Hematopoietic multipotent progenitor cell (in vitro differentiated cells): ENCODE results near the gene CEACAM3. TPM values are rescaled to one million over a fixed set of nuclear protein-coding genes. Genes with fewer than 3 reads are reported as not detected.

Experiments
- DNase-seq, 3 donors: peaks; one replicate each; pipeline ENCODE4 v3.0.0-alpha.2; 2011 to 2015; ENCODE audit warnings: low read depth in 2 of 3, low spot score in 2 of 3
- total RNA-seq: library from RNA; depleted of rRNA; stranded (reverse); fragments of >200 nt; gene quantifications from one replicate; pipeline ENCODE4 v1.2.3, GENCODE V29; 2012

CEACAM3 gene
- total RNA-seq, 1 donor, result 0.27 TPM

- peak; percentile 23 to 74 (median 70) for DNase-seq
Measured at GRCh38 chr19:41792513-41793413, 3.6 kb upstream of the CEACAM3 start.

GRCh38 chr19:41793414-41793727 is 3.0 kb upstream of the CEACAM3 start:
- no peak for DNase-seq

- peak; percentile 23 to 70 (median 39) for DNase-seq
Measured at GRCh38 chr19:41795031-41795461, 1.3 kb upstream of the CEACAM3 start.

GRCh38 chr19:41796901-41797300 is 514 bp downstream of the CEACAM3 start:
- DNase-seq, result no peak

- no peak for DNase-seq
Measured at GRCh38 chr19:41799444-41800000, 3.1 kb downstream of the CEACAM3 start.

- no peak for DNase-seq
Measured at GRCh38 chr19:41801031-41801430, 4.6 kb downstream of the CEACAM3 start.

GRCh38 chr19:41801792-41802211 is 5.4 kb downstream of the CEACAM3 start:
- DNase-seq, result peak in 2 of 3 donors; percentile 45 to 75

- DNase-seq, result peak in 1 of 3 donors; percentile 73
Measured at GRCh38 chr19:41802770-41803169, 6.4 kb downstream of the CEACAM3 start.

GRCh38 chr19:41804336-41804735 is 7.9 kb downstream of the CEACAM3 start:
- no peak for DNase-seq

GRCh38 chr19:41807176-41807575 is 10.8 kb downstream of the CEACAM3 start:
- DNase-seq, result no peak

- peak in 2 of 3 donors; percentile 61 to 70 for DNase-seq
Measured at GRCh38 chr19:41808663-41809566, 12.5 kb downstream of the CEACAM3 start.

GRCh38 chr19:41810301-41810700 is 13.9 kb downstream of the CEACAM3 start:
- DNase-seq, result no peak

- peak in 2 of 3 donors; percentile 77 to 81 for DNase-seq
Measured at GRCh38 chr19:41811036-41811435, 14.6 kb downstream of the CEACAM3 start.

GRCh38 chr19:41811981-41812380 is 15.6 kb downstream of the CEACAM3 start:
- no peak for DNase-seq

GRCh38 chr19:41813911-41814310 is 17.5 kb downstream of the CEACAM3 start:
- DNase-seq, result no peak

GRCh38 chr19:41815301-41815700 is 18.9 kb downstream of the CEACAM3 start:
- DNase-seq, result no peak

- DNase-seq, result no peak
Measured at GRCh38 chr19:41816761-41817160, 20.4 kb downstream of the CEACAM3 start.

- peak; percentile 16 to 86 (median 65) for DNase-seq
Measured at GRCh38 chr19:41821003-41821735, 24.8 kb downstream of the CEACAM3 start.

GRCh38 chr19:41837981-41838708 is 41.8 kb downstream of the CEACAM3 start:
- no peak for DNase-seq

- DNase-seq, result no peak
Measured at GRCh38 chr19:41839211-41839610, 42.8 kb downstream of the CEACAM3 start.
